Left kidney (tissue), 2 donors: ENCODE data around the gene COL17A1. TPM values are rescaled to one million over a fixed set of nuclear protein-coding genes. Genes with fewer than 3 reads are reported as not detected.

Experiments
- DNase-seq: peaks from one replicate; pipeline ENCODE4 v3.0.0-alpha.2; 2013
- polyA plus RNA-seq: library from polyadenylated mRNA; unstranded; fragments of 120-200 nt; gene quantifications from one replicate; pipeline ENCODE4 v1.2.1, GENCODE V29; 2013; ENCODE audit not compliant: insufficient read length

COL17A1 gene
- polyA plus RNA-seq, 1 donor: 0.63 TPM

- no peak for DNase-seq
These were observed 12.8 kb upstream of the COL17A1 start for GRCh38 chr10:104098358-104098925.

DNA sequence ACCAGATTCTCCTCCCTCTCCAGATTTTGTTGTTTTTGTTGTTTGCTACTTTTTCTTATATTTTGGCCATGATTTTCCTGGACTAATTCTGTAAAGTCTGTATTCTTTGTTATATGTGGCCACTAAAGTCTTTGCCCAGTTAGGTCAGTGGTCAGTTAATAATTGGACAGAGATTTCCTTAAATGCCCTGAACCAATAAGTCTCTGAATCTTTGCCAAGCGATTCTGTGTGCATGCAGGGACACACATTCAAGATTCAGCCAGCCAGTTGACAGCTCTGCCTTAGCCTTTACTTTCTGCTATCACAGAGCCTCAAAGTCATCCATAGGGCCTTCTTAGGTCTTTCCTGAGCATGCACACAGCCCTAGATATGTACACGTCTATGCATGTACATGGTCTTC is 11.0 kb upstream of the COL17A1 start:
- DNase-seq: no peak

- no peak for DNase-seq
These were observed 7.1 kb upstream of the COL17A1 start for GRCh38 chr10:104092749-104093148.

DNA sequence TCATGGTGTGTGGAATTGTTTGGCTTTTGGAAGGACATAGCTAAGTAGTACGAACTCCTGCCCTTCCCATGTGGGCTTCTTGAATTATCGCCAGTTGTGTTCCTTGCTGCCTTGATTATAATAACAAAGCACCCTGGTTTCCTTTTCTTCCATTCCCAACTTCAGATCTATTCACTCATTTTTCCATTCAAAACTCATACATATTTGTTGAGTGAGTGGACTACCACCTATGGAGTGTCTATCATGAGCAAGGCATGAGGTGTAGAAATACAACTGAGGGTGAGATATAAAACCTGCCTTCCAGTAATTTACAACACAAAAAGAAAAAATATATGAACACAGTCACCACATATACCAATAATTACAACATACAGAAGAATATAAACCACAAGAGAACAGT is 4.9 kb upstream of the COL17A1 start:
- DNase-seq: no peak

DNA sequence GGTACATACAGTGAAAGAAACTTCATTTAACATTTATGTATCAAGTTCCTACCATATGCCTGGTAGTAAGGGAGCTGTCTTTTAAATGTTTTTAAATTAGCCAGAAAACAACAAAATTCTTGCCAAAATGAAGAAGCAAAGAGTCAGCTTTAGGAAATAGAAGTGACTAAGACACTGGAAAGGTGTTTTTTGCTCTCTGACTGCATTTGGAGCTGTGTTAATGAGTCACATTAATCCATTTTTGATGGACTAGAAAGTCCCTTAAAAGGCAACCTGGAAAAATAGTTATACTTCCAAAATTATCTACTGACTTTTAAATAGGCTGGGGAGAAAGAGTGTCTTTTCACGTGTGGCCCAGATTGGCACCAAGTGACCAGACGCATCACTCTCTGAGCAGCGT is 3.9 kb upstream of the COL17A1 start:
- DNase-seq: no peak

DNA sequence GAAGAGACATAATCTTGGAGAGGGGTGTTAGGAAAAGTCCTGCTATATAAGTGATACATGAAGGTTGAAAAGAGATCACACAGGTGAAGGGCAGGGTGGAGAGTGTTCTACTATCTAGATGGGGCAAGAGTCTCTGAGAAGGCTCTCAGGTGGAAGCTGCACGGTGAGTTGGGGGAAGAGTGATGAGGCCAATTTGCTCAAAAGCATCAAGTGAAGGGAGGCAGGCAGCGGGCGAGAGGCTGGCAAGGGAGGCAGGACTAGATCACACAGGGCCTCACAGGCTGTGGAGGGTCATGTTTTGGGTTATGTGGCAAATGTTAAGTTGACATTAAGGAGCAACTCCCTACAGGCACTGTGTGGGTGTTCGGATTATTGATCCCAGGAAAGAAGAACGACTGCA is 2.6 kb upstream of the COL17A1 start:
- no peak for DNase-seq

- DNase-seq: no peak
These were observed 1.1 kb downstream of the COL17A1 start for GRCh38 chr10:104084482-104085142.

GRCh38 chr10:104081998-104082397 is 3.7 kb downstream of the COL17A1 start:
- no peak for DNase-seq

DNA sequence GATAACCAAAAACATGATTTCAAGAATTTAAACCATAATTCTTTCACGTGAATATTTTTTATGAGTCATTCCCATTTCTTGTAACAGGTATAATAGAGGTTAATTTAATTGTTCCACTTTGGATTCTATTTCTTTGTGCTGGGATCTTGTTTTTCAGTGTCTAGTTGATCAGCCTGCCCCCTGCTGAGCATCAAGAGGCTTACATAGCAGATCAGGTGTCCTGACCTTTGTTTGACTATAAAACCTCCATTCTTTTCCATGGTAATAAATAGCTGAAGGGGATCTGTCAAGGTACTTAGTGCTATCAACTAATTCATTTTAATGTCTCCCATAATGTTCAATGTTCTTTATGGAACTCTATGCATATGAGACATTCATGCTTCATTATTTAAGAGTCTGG is 4.9 kb downstream of the COL17A1 start:
- no peak for DNase-seq

- no peak for DNase-seq
These were observed 8.0 kb downstream of the COL17A1 start for GRCh38 chr10:104077663-104078151.

DNA sequence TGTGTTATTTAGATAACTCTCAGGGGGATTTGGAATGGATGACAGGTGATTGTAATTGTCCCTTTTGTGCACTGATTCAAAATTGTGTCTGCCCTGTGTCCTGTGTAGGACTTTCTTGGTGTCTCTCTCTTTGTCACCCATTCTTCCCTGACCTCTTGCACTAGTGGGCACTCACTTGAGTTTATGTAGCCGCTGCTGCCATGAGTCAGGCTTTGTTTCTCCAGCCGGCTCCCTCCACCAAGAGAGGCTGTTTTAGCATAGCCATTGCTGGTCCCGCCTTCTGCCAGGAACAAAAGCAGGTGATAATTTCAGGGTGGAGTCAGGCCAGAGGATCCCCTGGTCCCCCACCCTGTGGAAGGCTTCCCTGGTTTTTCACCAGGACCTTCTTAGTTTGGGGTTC is 8.4 kb downstream of the COL17A1 start:
- no peak for DNase-seq

DNA sequence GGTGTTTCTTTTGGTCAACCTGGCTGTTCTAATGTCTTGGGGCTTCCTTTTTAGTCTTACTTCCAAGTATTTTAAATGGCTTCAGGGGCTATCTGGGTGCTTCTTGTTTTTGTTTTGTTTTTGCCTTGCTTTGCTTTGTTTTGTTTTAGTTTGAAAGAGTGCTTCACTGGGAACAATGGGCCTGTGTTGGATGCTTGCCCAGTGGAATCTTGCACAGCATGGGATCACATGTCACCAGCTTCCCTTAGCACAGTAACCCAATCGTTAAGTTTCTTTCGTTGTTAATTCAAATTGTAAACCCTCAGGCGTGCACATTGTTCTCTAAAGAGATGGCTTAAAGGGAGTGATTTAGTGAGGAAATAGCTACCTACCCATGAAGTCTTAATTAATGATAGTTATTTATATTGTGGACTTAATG is 8.9 kb downstream of the COL17A1 start:
- peak; percentile 64 for DNase-seq

DNA sequence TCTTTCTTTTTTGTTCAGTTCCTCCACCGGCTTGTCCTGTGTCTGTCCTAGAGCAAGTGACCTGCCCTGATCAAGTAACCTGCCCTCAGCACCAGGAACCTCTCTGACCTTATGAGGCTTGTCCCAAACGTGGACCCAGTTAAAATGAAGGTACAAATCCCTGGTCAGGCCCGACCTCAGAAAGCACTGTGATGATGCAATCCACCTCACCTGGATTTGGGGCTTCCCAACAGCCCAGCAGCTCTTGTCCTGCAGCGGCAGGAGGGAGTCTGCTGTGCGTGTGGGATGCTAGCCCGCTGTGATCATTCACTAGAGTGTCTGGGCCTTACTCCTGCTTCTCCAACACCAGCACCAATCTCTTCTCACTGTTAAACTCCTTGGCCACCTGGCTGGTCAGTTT is 11.2 kb downstream of the COL17A1 start:
- DNase-seq: no peak

DNA sequence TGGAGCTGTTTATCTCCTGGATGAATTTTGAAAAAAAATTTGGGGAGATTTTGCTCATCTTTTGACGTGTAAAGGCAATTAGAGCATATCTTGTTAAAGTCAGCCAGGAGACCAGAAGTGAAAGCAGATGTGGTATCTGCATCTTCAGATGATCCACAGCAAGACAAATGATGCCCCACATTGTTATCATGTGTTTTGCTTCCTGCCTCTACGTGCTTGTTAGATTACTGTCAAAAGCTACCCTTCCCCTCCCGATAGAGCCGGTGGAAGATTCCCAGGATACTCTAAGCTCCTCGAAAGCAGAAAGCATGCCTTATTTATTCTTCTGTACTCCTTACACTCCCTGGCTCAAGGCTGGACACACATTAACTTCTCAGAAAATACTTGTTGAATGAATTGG is 12.9 kb downstream of the COL17A1 start:
- no peak for DNase-seq

- DNase-seq: no peak
These were observed 16.1 kb downstream of the COL17A1 start for GRCh38 chr10:104069613-104070012.

- no peak for DNase-seq
These were observed 18.2 kb downstream of the COL17A1 start for GRCh38 chr10:104067525-104067924.

GRCh38 chr10:104066945-104067344 is 18.7 kb downstream of the COL17A1 start:
- no peak for DNase-seq

GRCh38 chr10:104065748-104066147 is 19.9 kb downstream of the COL17A1 start:
- DNase-seq: no peak

- no peak for DNase-seq
These were observed 24.5 kb downstream of the COL17A1 start for GRCh38 chr10:104061196-104061595.

DNA sequence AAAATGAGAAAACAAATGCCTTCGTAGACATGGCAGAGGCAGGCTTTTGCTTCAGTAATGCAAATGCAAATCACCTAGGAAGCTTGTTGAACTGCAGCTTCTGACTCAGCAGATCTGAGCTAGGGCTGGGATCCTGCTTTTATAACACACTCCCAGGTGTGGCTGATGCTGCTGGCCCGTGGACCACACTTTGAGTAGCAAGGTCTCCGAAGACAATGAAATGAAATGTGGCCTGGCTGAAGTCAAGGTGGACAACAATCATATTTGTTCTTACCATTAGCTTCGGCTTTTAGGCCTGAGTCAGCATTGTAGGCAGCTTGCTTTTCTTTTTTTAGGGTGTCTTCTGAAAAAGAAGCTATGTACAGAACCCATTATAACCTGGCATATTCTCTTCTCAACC is 26.3 kb downstream of the COL17A1 start:
- no peak for DNase-seq

- no peak for DNase-seq
These were observed 28.0 kb downstream of the COL17A1 start for GRCh38 chr10:104057717-104058116.

DNA sequence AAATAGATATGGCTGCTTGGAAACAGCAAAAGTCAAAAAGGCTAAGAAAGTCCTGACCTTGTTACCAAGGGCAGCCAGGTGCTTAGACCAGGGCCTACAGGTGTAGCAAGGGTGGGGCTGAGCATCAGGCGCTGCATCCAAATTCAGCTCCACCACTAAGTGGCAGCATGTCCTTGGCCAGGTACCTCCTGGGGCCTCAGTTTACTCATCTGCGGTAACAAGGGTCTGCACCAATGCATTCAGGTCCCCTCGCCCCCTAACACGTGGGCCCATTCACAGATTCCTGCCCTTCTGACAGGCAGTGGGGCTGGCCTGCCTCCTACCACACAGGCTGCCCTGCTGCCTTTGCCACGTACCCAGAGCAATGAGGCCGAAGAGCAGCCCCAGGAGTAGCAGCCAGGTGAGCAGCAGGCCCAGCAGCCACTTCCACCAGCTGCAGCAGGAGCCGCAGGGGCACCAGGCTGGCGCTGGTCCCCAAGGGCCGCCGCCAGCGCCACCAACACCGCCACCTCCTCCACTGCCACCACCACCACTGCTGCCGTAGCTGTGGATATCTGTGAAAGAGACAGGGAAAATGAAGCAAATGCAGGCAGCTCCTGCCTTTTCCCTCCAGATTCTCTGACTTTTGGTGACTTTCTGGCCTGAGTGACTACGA is 28.9 kb downstream of the COL17A1 start:
- DNase-seq: no peak

GRCh38 chr10:104054430-104054829 is 31.2 kb downstream of the COL17A1 start:
- DNase-seq: no peak

- no peak for DNase-seq
These were observed 32.5 kb downstream of the COL17A1 start for GRCh38 chr10:104053201-104053600.
